ENCODE measurements around the gene NF1. TPM values are rescaled to one million over a fixed set of nuclear protein-coding genes. Genes with fewer than 3 reads are reported as not detected.
"Not testable (repeated sequence)": the region's sequence is repeated elsewhere in the genome, so short reads cannot be mapped to it uniquely, and the experiment has no call there.

The NF1 gene
- polyA plus RNA-seq, 3 donors: 36.5 to 52.8 (median 43.2) TPM

GRCh38 chr17:31383488-31383887 lies 288.7 kb downstream of the NF1 start:
- not testable (repeated sequence) for DNase-seq

GRCh38 chr17:31385428-31386285 lies 290.9 kb downstream of the NF1 start:
- DNase-seq: no peak

- DNase-seq: no peak
Measured at GRCh38 chr17:31386542-31387075, 291.8 kb downstream of the NF1 start.

GRCh38 chr17:31387438-31387837 lies 292.7 kb downstream of the NF1 start:
- no peak for DNase-seq

- no peak for DNase-seq
Measured at GRCh38 chr17:31388351-31388750, 293.6 kb downstream of the NF1 start.

GRCh38 chr17:31388770-31389656 lies 294.2 kb downstream of the NF1 start:
- no peak for DNase-seq

- no peak for DNase-seq
Measured at GRCh38 chr17:31389657-31390381, 295.0 kb downstream of the NF1 start.

- DNase-seq: no peak
Measured at GRCh38 chr17:31390426-31390747, 295.6 kb downstream of the NF1 start.

GRCh38 chr17:31390748-31391495 lies 296.1 kb downstream of the NF1 start:
- DNase-seq: no peak

GRCh38 chr17:31391496-31391949 lies 296.7 kb downstream of the NF1 start, which contains the start of gene RAB11FIP4:
RAB11FIP4 (plus strand) TSS chr17:31391675; CDS start chr17:31391853, 178 bp downstream.
- DNase-seq: peak; percentile 23

GRCh38 chr17:31392002-31392855 lies 297.5 kb downstream of the NF1 start:
- DNase-seq: no peak

- no peak for DNase-seq
Measured at GRCh38 chr17:31392856-31393748, 298.3 kb downstream of the NF1 start.

- no peak for DNase-seq
Measured at GRCh38 chr17:31393749-31394146, 299.0 kb downstream of the NF1 start.

- DNase-seq: peak; percentile 87
Measured at GRCh38 chr17:31394544-31394943, 299.8 kb downstream of the NF1 start.

- DNase-seq: no peak
Measured at GRCh38 chr17:31397256-31397939, 302.6 kb downstream of the NF1 start.

GRCh38 chr17:31398381-31399311 lies 303.9 kb downstream of the NF1 start:
- DNase-seq: no peak

- no peak for DNase-seq
Measured at GRCh38 chr17:31400481-31400950, 305.7 kb downstream of the NF1 start.
